HepG2 (cell line): ENCODE measurements around the gene CEBPG. TPM values are rescaled to one million over a fixed set of nuclear protein-coding genes. Genes with fewer than 3 reads are reported as not detected.

Experiments
- ATF7 ChIP-seq, 2 experiments: fragments of 450-650 bp in 1 of 2; sonication (generic) in 1 of 2; formaldehyde crosslinking in 1 of 2; IDR thresholded peaks; 2 replicates each; pipeline versions ENCODE4 v1.4.0 to v1.6.1; 2016 to 2020; ENCODE audit warnings: antibody characterized with exemption in 1 of 2, mild to moderate bottlenecking in 1 of 2, missing genetic modification reagents in 1 of 2
- KLF13 ChIP-seq: sonication (generic); formaldehyde crosslinking; IDR thresholded peaks from 2 replicates; pipeline ENCODE4 v1.4.0; 2020; ENCODE audit warnings: mild to moderate bottlenecking, missing genetic modification reagents
- MED13 ChIP-seq: sonication (generic); formaldehyde crosslinking; IDR thresholded peaks from 2 replicates; pipeline ENCODE4 v1.5.0; 2020; ENCODE audit warnings: missing genetic modification reagents
- RAD21 ChIP-seq: fragments of 450-650 bp; formaldehyde crosslinking; IDR thresholded peaks from 2 replicates; pipeline ENCODE4 v1.5.0; 2020; ENCODE audit warnings: mild to moderate bottlenecking
- XRCC5 ChIP-seq: fragments of 200-400 bp; formaldehyde crosslinking; optimal IDR thresholded peaks from 2 replicates; pipeline ENCODE3; 2017; ENCODE audit warnings: mild to moderate bottlenecking, low read length
- YY1 ChIP-seq: IDR thresholded peaks from 2 replicates; pipeline ENCODE4 v1.6.1; 2011; ENCODE audit warnings: low read length, low read depth, moderate library complexity, mild to moderate bottlenecking; ENCODE audit not compliant: insufficient read depth, insufficient replicate concordance
- ZBTB1 ChIP-seq: sonication (generic); formaldehyde crosslinking; IDR thresholded peaks from 2 replicates; pipeline ENCODE4 v1.4.0; 2020; ENCODE audit warnings: missing genetic modification reagents, borderline replicate concordance
- ZBTB38 ChIP-seq: sonication (generic); formaldehyde crosslinking; IDR thresholded peaks from 2 replicates; pipeline ENCODE4 v1.5.1; 2020; ENCODE audit warnings: mild to moderate bottlenecking, missing genetic modification reagents
- ZBTB42 ChIP-seq: sonication (generic); formaldehyde crosslinking; IDR thresholded peaks from 2 replicates; pipeline ENCODE4 v1.5.0; 2020; ENCODE audit warnings: mild to moderate bottlenecking, missing genetic modification reagents
- polyA plus RNA-seq, 8 experiments: library from polyadenylated mRNA; depleted of rRNA in 3 of 8; stranded (reverse) in 7 of 8; unstranded in 1 of 8; fragments of >200 nt; fragmentation: Illumina TruSeq in 4 of 8; extraction: Trizol in 4 of 8; gene quantifications; 2 replicates each; pipeline versions ENCODE4 v1.2.1 to v1.2.3, GENCODE V29; 2011 to 2016; ENCODE audit warnings: low read depth in 4 of 8, missing spikeins in 1 of 8, mixed read lengths in 1 of 8; ENCODE audit not compliant: insufficient read depth in 1 of 8
- total RNA-seq, 5 experiments: library from RNA; depleted of rRNA; stranded (reverse); fragments of >200 nt; fragmentation: Illumina TruSeq; extraction: Trizol; gene quantifications; 2 replicates each; pipeline ENCODE4 v1.2.3, GENCODE V29; 2016; ENCODE audit warnings: low read depth in 1 of 5
- TF ChIP-seq, protein P1 (sequence below): sonication (generic); formaldehyde crosslinking; IDR thresholded peaks from 2 replicates; pipeline ENCODE4 v1.5.1; 2020; ENCODE audit warnings: mild to moderate bottlenecking, missing genetic modification reagents, moderate library complexity
- TF ChIP-seq, protein P2 (sequence below): sonication (generic); formaldehyde crosslinking; IDR thresholded peaks from 2 replicates; pipeline ENCODE4 v1.9.0; 2021; ENCODE audit warnings: missing genetic modification reagents, borderline replicate concordance
- TF ChIP-seq, protein P3 (sequence below): sonication (generic); formaldehyde crosslinking; IDR thresholded peaks from 2 replicates; pipeline ENCODE4 v1.5.0; 2020; ENCODE audit warnings: mild to moderate bottlenecking, missing genetic modification reagents, moderate library complexity
- TF ChIP-seq, protein P4 (sequence below): conservative IDR thresholded peaks from 2 replicates; pipeline ENCODE4 v1.6.1; 2018; ENCODE audit warnings: missing genetic modification reagents
- TF ChIP-seq, protein P5 (sequence below): sonication (generic); formaldehyde crosslinking; IDR thresholded peaks from 2 replicates; pipeline ENCODE4 v1.4.0; 2020; ENCODE audit warnings: missing genetic modification reagents

Gene CEBPG
- total and polyA plus RNA-seq, 2 of the 13 experiments (the other 11 are each of a cell fraction or from before 2014, with no cell fraction given), result 25.7 to 34.3 TPM

DNA sequence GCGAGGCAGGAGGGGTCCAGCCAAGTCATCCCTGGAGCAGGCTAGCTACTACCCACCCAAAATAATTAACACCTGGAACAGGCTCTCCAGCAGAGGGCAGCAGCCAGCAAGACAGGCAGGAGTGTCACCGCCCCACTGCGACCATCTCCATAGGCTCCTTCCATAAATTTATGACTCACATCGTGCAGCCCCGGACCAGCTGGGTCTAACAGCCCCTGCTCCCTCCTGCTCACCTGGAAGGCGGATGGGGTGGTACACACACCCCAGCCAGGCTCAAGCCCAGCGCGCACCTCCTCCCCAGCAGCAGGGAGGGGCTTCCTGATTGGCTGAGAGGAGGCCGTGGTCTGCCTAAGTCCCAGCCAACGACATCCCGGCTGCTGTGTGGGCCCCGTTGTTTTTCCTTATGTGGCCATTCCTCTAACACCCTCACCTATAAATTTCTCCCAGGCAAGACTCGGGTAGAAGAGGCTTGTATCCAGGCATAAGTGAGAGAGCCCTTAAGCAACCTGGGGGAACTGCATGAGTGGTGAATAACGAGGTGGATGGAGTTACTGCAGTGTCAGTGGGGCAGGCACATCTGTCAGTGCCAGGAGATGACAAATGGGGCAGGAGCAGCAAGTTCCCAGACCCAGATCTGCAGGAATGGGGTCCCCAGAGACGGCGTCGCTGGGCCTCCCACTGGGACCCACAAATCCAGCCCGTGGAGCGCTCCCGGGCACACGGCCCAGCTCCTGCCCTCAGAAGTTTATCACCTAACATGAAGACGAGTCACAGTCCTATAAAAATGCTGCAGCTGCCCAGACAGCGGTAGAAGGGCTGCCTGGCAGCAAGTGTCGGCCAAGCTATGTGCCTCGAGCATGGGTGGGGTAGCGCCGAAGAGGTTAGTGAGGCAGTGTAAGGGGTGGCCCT, 43.1 kb downstream of the CEBPG start (continued):
- TF ChIP-seq RAD21 (peak; percentile 57), ZBTB42 (no peak), ZBTB38 (peak; percentile 59), YY1 (no peak), MED13 (CRISPR knock-in tag) (no peak), ZBTB1 (CRISPR knock-in tag) (no peak), ATF7 (IDR thresholded peaks at IDR 0.05) (no peak), ATF7 (CRISPR knock-in tag; IDR thresholded peaks at IDR 0.05) (no peak), XRCC5 (peak; percentile 49), KLF13 (CRISPR knock-in tag) (no peak)
- TF ChIP-seq, protein P1, sequence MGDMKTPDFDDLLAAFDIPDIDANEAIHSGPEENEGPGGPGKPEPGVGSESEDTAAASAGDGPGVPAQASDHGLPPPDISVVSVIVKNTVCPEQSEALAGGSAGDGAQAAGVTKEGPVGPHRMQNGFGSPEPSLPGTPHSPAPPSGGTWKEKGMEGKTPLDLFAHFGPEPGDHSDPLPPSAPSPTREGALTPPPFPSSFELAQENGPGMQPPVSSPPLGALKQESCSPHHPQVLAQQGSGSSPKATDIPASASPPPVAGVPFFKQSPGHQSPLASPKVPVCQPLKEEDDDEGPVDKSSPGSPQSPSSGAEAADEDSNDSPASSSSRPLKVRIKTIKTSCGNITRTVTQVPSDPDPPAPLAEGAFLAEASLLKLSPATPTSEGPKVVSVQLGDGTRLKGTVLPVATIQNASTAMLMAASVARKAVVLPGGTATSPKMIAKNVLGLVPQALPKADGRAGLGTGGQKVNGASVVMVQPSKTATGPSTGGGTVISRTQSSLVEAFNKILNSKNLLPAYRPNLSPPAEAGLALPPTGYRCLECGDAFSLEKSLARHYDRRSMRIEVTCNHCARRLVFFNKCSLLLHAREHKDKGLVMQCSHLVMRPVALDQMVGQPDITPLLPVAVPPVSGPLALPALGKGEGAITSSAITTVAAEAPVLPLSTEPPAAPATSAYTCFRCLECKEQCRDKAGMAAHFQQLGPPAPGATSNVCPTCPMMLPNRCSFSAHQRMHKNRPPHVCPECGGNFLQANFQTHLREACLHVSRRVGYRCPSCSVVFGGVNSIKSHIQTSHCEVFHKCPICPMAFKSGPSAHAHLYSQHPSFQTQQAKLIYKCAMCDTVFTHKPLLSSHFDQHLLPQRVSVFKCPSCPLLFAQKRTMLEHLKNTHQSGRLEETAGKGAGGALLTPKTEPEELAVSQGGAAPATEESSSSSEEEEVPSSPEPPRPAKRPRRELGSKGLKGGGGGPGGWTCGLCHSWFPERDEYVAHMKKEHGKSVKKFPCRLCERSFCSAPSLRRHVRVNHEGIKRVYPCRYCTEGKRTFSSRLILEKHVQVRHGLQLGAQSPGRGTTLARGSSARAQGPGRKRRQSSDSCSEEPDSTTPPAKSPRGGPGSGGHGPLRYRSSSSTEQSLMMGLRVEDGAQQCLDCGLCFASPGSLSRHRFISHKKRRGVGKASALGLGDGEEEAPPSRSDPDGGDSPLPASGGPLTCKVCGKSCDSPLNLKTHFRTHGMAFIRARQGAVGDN (CRISPR knock-in tag), result peak; percentile 28
- TF ChIP-seq, protein P2, sequence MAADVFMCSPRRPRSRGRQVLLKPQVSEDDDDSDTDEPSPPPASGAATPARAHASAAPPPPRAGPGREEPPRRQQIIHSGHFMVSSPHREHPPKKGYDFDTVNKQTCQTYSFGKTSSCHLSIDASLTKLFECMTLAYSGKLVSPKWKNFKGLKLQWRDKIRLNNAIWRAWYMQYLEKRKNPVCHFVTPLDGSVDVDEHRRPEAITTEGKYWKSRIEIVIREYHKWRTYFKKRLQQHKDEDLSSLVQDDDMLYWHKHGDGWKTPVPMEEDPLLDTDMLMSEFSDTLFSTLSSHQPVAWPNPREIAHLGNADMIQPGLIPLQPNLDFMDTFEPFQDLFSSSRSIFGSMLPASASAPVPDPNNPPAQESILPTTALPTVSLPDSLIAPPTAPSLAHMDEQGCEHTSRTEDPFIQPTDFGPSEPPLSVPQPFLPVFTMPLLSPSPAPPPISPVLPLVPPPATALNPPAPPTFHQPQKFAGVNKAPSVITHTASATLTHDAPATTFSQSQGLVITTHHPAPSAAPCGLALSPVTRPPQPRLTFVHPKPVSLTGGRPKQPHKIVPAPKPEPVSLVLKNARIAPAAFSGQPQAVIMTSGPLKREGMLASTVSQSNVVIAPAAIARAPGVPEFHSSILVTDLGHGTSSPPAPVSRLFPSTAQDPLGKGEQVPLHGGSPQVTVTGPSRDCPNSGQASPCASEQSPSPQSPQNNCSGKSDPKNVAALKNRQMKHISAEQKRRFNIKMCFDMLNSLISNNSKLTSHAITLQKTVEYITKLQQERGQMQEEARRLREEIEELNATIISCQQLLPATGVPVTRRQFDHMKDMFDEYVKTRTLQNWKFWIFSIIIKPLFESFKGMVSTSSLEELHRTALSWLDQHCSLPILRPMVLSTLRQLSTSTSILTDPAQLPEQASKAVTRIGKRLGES (CRISPR knock-in tag), result no peak
- TF ChIP-seq, protein P3, sequence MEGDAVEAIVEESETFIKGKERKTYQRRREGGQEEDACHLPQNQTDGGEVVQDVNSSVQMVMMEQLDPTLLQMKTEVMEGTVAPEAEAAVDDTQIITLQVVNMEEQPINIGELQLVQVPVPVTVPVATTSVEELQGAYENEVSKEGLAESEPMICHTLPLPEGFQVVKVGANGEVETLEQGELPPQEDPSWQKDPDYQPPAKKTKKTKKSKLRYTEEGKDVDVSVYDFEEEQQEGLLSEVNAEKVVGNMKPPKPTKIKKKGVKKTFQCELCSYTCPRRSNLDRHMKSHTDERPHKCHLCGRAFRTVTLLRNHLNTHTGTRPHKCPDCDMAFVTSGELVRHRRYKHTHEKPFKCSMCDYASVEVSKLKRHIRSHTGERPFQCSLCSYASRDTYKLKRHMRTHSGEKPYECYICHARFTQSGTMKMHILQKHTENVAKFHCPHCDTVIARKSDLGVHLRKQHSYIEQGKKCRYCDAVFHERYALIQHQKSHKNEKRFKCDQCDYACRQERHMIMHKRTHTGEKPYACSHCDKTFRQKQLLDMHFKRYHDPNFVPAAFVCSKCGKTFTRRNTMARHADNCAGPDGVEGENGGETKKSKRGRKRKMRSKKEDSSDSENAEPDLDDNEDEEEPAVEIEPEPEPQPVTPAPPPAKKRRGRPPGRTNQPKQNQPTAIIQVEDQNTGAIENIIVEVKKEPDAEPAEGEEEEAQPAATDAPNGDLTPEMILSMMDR (CRISPR knock-in tag), result peak; percentile 77
- TF ChIP-seq, protein P4, sequence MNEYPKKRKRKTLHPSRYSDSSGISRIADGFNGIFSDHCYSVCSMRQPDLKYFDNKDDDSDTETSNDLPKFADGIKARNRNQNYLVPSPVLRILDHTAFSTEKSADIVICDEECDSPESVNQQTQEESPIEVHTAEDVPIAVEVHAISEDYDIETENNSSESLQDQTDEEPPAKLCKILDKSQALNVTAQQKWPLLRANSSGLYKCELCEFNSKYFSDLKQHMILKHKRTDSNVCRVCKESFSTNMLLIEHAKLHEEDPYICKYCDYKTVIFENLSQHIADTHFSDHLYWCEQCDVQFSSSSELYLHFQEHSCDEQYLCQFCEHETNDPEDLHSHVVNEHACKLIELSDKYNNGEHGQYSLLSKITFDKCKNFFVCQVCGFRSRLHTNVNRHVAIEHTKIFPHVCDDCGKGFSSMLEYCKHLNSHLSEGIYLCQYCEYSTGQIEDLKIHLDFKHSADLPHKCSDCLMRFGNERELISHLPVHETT, result no peak
- TF ChIP-seq, protein P5, sequence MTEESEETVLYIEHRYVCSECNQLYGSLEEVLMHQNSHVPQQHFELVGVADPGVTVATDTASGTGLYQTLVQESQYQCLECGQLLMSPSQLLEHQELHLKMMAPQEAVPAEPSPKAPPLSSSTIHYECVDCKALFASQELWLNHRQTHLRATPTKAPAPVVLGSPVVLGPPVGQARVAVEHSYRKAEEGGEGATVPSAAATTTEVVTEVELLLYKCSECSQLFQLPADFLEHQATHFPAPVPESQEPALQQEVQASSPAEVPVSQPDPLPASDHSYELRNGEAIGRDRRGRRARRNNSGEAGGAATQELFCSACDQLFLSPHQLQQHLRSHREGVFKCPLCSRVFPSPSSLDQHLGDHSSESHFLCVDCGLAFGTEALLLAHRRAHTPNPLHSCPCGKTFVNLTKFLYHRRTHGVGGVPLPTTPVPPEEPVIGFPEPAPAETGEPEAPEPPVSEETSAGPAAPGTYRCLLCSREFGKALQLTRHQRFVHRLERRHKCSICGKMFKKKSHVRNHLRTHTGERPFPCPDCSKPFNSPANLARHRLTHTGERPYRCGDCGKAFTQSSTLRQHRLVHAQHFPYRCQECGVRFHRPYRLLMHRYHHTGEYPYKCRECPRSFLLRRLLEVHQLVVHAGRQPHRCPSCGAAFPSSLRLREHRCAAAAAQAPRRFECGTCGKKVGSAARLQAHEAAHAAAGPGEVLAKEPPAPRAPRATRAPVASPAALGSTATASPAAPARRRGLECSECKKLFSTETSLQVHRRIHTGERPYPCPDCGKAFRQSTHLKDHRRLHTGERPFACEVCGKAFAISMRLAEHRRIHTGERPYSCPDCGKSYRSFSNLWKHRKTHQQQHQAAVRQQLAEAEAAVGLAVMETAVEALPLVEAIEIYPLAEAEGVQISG (CRISPR knock-in tag), result 0 out of 2 replicates have a peak, but pooled peaks have one; percentile 12
